NOMO-1 treated with DMSO at 0.1 percent for 48 hours (cell line): ENCODE data around the gene OLFML3.
"Not testable (repeated sequence)": the region's sequence is repeated elsewhere in the genome, so short reads cannot be mapped to it uniquely, and the experiment has no call there.

Experiments used
- DNase-seq: peaks from one replicate; lab custom pipeline; 2025; ENCODE audit not compliant: unreplicated experiment; lab: John Stamatoyannopoulos, UW

OLFML3 gene

GRCh38 chr1:113978863-113979702 lies at the start of gene OLFML3:
Gene OLFML3, plus strand, starts transcription at chr1:113979474. Its CDS starts 43 bp downstream, at chr1:113979517.
- peak; percentile 82 for DNase-seq

GRCh38 chr1:113929750-113930498 lies 49.4 kb upstream of the OLFML3 start:
- peak; percentile 28 for DNase-seq

- DNase-seq = peak; percentile 53
Measured at GRCh38 chr1:113930499-113931161, 48.6 kb upstream of the OLFML3 start.

DNA sequence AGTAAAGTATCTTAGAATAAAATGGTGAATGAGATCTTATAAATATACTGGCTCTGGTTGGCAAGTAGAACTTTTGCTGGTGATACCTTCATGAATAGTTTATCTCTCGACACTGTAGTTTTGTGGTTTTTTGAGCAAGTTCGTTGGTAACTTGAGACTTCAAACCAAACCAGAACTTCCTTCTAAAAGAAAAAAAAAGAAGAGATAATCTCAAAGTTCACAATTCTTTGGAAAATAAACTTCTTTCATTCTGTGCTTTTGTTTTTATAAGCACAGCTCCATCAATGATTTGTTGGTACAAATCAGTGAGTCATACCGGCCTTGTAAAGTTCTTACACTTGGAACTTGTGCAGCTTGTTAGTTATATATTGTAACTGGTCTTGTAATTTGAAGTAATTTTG lies 47.8 kb upstream of the OLFML3 start:
- DNase-seq = peak; percentile 45

DNA sequence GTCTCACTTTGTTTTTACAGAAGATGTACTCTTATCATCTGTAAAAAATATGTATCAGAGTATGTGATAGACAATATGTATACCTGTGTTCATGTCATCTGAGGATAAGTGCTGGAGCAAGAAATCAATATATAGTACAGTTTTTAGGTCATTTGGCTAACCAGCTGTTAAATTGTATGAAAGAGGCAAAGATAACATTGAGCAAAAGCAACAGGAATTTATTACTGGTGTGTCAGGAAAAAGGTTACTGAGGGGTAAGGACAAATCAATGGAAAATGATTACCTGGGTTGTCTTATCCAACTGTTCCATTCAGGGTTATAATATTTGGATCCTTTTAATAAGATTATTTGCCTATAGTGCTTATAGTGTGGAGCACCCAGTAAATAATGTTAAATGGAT lies 45.3 kb upstream of the OLFML3 start:
- DNase-seq = no peak

DNA sequence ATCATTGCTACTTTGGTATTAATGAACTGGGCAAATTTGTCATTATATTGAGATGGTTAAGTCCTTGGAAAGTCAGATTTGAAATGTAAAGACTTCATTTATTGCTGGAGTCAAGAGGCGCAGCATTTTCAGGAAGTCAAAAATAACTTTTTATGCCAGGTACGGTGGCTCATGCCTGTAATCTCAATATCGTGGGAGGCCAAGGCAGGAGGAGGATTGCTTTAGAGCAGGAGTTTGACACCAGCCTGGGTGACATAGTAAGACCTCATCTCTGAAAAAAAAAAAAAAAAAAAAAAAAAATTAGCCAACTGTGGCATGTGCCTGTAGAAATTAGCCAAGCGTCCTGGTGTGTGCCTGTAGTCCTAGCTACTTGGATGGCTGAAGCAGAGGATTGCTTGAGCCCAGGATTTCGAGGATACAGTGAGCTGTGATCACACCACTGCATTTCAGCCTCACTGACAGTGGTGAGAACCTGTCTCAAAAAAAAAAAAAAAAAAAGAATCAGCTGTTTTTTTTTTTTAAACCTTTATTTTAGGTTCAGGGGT lies 44.7 kb upstream of the OLFML3 start:
- DNase-seq = no peak

DNA sequence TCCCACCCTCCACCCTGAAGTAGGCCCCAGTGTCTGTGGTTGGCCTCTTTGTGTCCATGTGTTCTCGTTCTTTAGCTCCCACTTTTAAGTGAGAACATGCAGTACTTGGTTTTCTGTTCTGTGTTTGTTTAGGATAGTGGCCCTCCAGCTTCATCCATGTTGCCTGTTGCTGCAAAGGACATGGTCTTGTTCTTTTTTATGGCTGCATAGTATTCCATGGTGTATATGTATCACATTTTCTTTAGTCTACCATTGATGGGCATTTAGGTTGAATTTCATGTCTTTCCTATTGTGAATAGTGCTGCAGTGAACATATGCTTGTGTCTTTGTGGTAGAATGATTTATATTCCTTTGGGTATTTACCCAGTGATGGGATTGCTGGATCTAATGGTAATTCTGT lies 44.1 kb upstream of the OLFML3 start:
- DNase-seq = no peak

- DNase-seq = no peak
Measured at GRCh38 chr1:113935970-113936369, 43.3 kb upstream of the OLFML3 start.

GRCh38 chr1:113937146-113937545 lies 42.1 kb upstream of the OLFML3 start:
- no peak for DNase-seq

GRCh38 chr1:113938192-113938591 lies 41.1 kb upstream of the OLFML3 start:
- no peak for DNase-seq

DNA sequence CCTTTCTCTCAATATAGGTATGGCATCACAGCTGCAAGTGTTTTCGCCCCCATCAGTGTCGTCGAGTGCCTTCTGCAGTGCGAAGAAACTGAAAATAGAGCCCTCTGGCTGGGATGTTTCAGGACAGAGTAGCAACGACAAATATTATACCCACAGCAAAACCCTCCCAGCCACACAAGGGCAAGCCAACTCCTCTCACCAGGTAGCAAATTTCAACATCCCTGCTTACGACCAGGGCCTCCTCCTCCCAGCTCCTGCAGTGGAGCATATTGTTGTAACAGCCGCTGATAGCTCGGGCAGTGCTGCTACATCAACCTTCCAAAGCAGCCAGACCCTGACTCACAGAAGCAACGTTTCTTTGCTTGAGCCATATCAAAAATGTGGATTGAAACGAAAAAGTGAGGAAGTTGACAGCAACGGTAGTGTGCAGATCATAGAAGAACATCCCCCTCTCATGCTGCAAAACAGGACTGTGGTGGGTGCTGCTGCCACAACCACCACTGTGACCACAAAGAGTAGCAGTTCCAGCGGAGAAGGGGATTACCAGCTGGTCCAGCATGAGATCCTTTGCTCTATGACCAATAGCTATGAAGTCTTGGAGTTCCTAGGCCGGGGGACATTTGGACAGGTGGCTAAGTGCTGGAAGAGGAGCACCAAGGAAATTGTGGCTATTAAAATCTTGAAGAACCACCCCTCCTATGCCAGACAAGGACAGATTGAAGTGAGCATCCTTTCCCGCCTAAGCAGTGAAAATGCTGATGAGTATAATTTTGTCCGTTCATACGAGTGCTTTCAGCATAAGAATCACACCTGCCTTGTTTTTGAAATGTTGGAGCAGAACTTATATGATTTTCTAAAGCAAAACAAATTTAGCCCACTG lies 38.7 kb upstream of the OLFML3 start:
- DNase-seq = peak; percentile 55

DNA sequence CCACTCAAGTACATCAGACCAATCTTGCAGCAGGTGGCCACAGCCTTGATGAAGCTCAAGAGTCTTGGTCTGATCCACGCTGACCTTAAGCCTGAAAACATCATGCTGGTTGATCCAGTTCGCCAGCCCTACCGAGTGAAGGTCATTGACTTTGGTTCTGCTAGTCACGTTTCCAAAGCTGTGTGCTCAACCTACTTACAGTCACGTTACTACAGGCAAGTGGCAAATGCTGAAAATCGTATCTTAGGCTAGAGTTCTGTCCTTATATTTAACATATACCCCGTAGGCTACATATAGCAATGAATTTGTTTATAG lies 38.1 kb upstream of the OLFML3 start:
- DNase-seq = no peak

- DNase-seq = no peak
Measured at GRCh38 chr1:113942527-113942926, 36.7 kb upstream of the OLFML3 start.

GRCh38 chr1:113943028-113943811 lies 36.1 kb upstream of the OLFML3 start:
- DNase-seq = peak; percentile 85

- no peak for DNase-seq
Measured at GRCh38 chr1:113945329-113945728, 33.9 kb upstream of the OLFML3 start.

DNA sequence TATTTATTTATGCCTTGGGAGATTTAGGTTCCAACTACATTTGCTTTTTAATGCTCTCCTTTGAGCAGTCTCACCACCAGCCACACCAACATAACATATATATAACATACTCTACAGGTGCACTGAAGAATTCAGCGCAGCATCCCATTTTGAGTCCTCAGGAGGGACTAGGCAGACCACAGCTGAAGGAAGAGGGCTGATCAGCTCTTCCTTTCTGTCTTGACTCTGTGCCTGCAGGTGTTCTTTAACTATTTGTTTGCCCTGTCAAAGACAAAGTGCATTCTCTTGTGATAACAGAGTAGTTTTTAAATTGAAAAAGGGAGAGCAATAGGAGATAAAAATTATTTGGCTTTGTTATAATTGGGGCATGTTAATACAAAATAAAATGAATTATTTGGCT lies 33.2 kb upstream of the OLFML3 start:
- no peak for DNase-seq

DNA sequence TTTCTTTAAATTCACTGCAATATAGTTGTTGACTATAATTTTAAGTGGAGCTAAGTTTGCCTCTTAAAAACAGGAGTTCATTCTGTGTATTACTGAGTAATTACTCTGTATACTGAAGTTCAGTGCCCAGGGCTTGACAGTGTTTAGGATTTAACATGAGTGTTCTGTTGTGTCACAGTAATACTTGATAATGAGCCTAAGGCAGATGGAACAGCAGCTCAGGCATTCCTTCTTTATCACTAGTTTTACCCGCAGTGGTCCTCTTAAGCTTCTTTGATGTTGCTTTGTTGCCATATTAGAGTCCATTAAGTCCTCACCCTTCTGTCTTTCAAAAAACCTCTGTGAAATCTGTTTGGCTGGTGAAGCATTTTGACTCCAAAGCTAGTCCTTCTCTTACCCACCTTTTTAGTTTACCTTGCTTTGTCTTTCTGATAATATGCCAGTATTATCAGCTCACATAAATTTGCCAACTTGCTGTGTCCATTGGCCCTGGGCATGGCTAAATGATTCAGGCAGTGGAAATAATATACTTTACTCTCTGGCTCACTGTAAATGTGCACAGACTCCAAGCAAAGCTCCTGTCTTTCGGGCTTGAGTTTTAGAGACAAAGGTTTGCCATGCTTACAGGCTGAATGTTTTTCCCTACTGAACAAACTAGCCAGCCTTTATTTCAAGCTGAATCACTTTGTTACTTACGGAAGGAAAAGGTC lies 32.4 kb upstream of the OLFML3 start:
- DNase-seq = no peak

DNA sequence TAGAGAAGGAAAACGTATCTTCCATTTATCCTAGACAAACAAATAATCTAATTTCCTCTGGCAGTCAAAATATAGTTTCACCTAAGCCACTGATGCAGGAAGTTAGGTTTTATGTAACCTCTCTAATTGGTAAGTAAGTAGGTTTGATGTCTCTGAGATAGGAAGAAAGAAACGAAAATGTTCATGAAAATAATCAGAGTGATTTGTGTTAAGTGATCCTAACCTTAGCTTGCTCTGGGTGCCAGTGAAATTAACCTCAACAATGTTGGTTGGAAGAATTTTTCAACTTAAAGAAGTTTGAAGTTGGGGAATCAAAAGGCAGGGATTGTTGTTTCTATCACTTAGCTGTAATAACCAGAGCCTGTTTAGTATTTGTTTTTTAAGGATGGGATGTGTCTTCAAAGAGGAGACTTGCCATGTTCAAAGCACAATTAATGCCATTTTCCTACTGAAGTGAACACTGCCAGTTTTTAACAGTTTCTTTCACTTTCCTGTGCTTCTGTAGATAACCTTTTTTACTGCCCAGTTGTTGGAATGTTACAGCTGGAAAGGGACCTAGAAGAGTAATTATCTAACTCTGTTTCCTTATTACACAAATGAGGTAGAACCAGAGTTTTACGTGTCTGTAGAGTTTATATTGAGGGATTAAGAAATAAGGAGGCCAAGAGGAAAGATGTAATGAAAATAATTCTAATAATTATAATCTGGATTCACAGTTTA lies 31.7 kb upstream of the OLFML3 start:
- DNase-seq = no peak

GRCh38 chr1:113948151-113948550 lies 31.1 kb upstream of the OLFML3 start:
- DNase-seq = not testable (repeated sequence)
